ENCODE measurements around the gene ELAVL2.

Gene ELAVL2

GRCh38 chr9:23707249-23707648, 118.8 kb downstream of the ELAVL2 start:
- no peak overlapping the region for H3K4ac ChIP-seq (ENCODE audit: low read depth in 1 of 2, low read length in 2 of 2)
- H3K9ac ChIP-seq (ENCODE audit: low read length): no peak overlapping the region

DNA sequence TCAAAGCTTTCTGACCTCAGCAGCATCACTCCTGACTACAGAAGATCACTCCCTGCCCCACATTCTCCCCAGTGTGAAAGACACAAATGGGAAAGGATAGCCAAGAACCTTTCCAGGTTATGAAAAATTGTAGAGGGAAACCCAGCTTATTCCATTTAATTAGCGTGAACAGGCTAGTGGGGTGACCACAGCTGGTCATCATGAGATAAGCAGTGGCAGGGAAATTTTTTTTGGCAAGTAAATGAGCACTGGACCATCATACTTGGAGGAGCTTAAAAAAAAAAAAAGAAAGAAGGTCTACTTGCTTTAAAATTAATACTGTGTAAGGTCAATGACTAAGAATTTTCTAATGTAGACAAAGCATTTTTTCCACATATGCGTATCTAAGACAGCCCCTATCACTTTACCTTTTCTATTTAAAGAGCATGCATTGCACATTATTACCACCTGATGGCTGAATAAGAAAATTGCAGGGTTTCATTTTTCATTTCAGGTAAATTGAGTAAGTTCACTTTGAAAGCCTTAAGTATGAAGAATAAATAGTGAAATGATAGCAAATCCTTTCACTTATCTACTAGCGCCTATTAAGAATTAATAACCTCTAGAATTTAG, 123.6 kb downstream of the ELAVL2 start:
- no peak overlapping the region for H2AFZ ChIP-seq (ENCODE audit: low read depth, low read length)
- H2BK15ac ChIP-seq (ENCODE audit: low read depth, poor library complexity, severe bottlenecking): no peak overlapping the region
- H3K27me3 ChIP-seq (ENCODE audit: control insufficient read depth in 1 of 2, insufficient read depth in 1 of 2, low read length in 2 of 2): no peaks in the 10 kb centered on the region
- no peak overlapping the region for H2BK12ac ChIP-seq (ENCODE audit: low read length in 2 of 2)
- no peaks in the 10 kb centered on the region for H3K4me1 ChIP-seq (ENCODE audit: control insufficient read depth, insufficient read depth, low read depth, low read length)
- no peak overlapping the region for H3K14ac ChIP-seq (ENCODE audit: low read length in 2 of 2)
- DNase-seq: no peak
- H3K9ac ChIP-seq (ENCODE audit: low read length): no peak overlapping the region
- no peak overlapping the region for H2BK5ac ChIP-seq (ENCODE audit: low read depth, low read length, poor library complexity, severe bottlenecking)
- WGBS: 100% methylated on average over 1 of the region's 3 CpGs
- H2AK5ac ChIP-seq (ENCODE audit: low read length, severe bottlenecking): no peak overlapping the region
- H3K79me1 ChIP-seq (replicated peaks; ENCODE audit: low read length, poor library complexity, severe bottlenecking): no peaks in the 10 kb centered on the region
- H3K36me3 ChIP-seq (ENCODE audit: control insufficient read depth in 1 of 2, insufficient read depth in 2 of 2, low read depth in 1 of 2, low read length in 2 of 2): no peaks in the 10 kb centered on the region
- no peaks in the 10 kb centered on the region for H3K9me3 ChIP-seq (ENCODE audit: control insufficient read depth, low read length)
- no peak overlapping the region for H3K27ac ChIP-seq (ENCODE audit: low read length, poor library complexity, severe bottlenecking)
- H3K23ac ChIP-seq (ENCODE audit: low read length in 2 of 2): no peak overlapping the region
- H3K4me2 ChIP-seq (ENCODE audit: low read length, poor library complexity, severe bottlenecking): no peak overlapping the region
- no peak overlapping the region for H4K8ac ChIP-seq (ENCODE audit: low read length)
- H2BK120ac ChIP-seq (ENCODE audit: low read depth, low read length): no peak overlapping the region
- no peak overlapping the region for H3K4me3 ChIP-seq (ENCODE audit: insufficient read depth in 1 of 2, low read depth in 1 of 2, low read length in 2 of 2)
- no peak overlapping the region for H3K18ac ChIP-seq (ENCODE audit: low read depth in 1 of 2, low read length in 2 of 2)
- H3K4ac ChIP-seq (ENCODE audit: low read depth in 1 of 2, low read length in 2 of 2): no peak overlapping the region
- H4K91ac ChIP-seq (ENCODE audit: low read length): no peak overlapping the region

More at GRCh38 chr9:23707249-23707648, 118.8 kb downstream of the ELAVL2 start:
- Histone ChIP-seq H2BK12ac (ENCODE audit: low read length in 2 of 2) (no peak overlapping the region), H4K91ac (ENCODE audit: low read length) (no peak overlapping the region), H3K18ac (ENCODE audit: low read depth in 1 of 2, low read length in 2 of 2) (no peak overlapping the region), H3K9me3 (ENCODE audit: control insufficient read depth, low read length) (no peaks in the 10 kb centered on the region), H3K23ac (ENCODE audit: low read length in 2 of 2) (no peak overlapping the region), H3K4me1 (ENCODE audit: control insufficient read depth, insufficient read depth, low read depth, low read length) (no peaks in the 10 kb centered on the region), H3K4me2 (ENCODE audit: low read length, poor library complexity, severe bottlenecking) (no peak overlapping the region), H3K27ac (ENCODE audit: low read length, poor library complexity, severe bottlenecking) (no peak overlapping the region), H3K79me1 (replicated peaks; ENCODE audit: low read length, poor library complexity, severe bottlenecking) (no peaks in the 10 kb centered on the region), H2BK15ac (ENCODE audit: low read depth, poor library complexity, severe bottlenecking) (no peak overlapping the region), H2AK5ac (ENCODE audit: low read length, severe bottlenecking) (no peak overlapping the region), H2BK120ac (ENCODE audit: low read depth, low read length) (no peak overlapping the region), H3K4me3 (ENCODE audit: insufficient read depth in 1 of 2, low read depth in 1 of 2, low read length in 2 of 2) (no peak overlapping the region), H4K8ac (ENCODE audit: low read length) (no peak overlapping the region), H3K14ac (ENCODE audit: low read length in 2 of 2) (no peak overlapping the region), H2AFZ (ENCODE audit: low read depth, low read length) (no peak overlapping the region), H2BK5ac (ENCODE audit: low read depth, low read length, poor library complexity, severe bottlenecking) (no peak overlapping the region), H3K27me3 (ENCODE audit: control insufficient read depth in 1 of 2, insufficient read depth in 1 of 2, low read length in 2 of 2) (no peaks in the 10 kb centered on the region), H3K36me3 (ENCODE audit: control insufficient read depth in 1 of 2, insufficient read depth in 2 of 2, low read depth in 1 of 2, low read length in 2 of 2) (no peaks in the 10 kb centered on the region)
- 91% methylated on average over 2 of the region's 3 CpGs for WGBS
- no peak for DNase-seq

DNA sequence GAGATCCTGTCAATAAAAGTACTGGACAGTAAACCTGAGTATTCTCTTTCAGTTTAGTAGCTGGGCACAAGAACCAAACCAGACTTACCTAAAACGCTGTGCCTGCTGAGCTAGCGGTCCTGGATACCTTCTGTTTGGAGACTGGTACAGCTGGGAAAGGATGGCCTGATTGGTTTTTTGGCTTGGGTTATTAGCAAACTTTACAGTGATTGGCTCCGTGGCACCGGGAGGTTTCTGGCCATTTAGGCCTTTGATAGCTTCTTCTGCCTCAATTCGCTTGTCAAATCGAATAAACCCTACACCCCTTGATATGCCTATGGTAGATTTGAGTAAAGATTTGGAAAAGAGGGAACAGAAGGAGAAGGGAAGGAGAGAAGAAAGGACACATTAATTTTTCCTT, 124.7 kb downstream of the ELAVL2 start:
- Histone ChIP-seq H3K4me2 (ENCODE audit: low read length, poor library complexity, severe bottlenecking) (no peak overlapping the region), H3K23ac (ENCODE audit: low read length in 2 of 2) (no peak overlapping the region), H2BK5ac (ENCODE audit: low read depth, low read length, poor library complexity, severe bottlenecking) (no peak overlapping the region), H2BK120ac (ENCODE audit: low read depth, low read length) (no peak overlapping the region), H2BK15ac (ENCODE audit: low read depth, poor library complexity, severe bottlenecking) (no peak overlapping the region), H3K14ac (ENCODE audit: low read length in 2 of 2) (no peak overlapping the region), H3K9me3 (ENCODE audit: control insufficient read depth, low read length) (no peaks in the 10 kb centered on the region), H2AFZ (ENCODE audit: low read depth, low read length) (no peak overlapping the region), H2BK12ac (ENCODE audit: low read length in 2 of 2) (no peak overlapping the region), H3K27ac (ENCODE audit: low read length, poor library complexity, severe bottlenecking) (no peak overlapping the region), H3K4me1 (ENCODE audit: control insufficient read depth, insufficient read depth, low read depth, low read length) (no peaks in the 10 kb centered on the region), H3K18ac (ENCODE audit: low read depth in 1 of 2, low read length in 2 of 2) (no peak overlapping the region), H3K4ac (ENCODE audit: low read depth in 1 of 2, low read length in 2 of 2) (no peak overlapping the region), H3K9ac (ENCODE audit: low read length) (no peak overlapping the region), H4K8ac (ENCODE audit: low read length) (no peak overlapping the region), H4K91ac (ENCODE audit: low read length) (no peak overlapping the region), H2AK5ac (ENCODE audit: low read length, severe bottlenecking) (no peak overlapping the region), H3K27me3 (ENCODE audit: control insufficient read depth in 1 of 2, insufficient read depth in 1 of 2, low read length in 2 of 2) (no peaks in the 10 kb centered on the region), H3K4me3 (ENCODE audit: insufficient read depth in 1 of 2, low read depth in 1 of 2, low read length in 2 of 2) (no peak overlapping the region), H3K79me1 (replicated peaks; ENCODE audit: low read length, poor library complexity, severe bottlenecking) (no peaks in the 10 kb centered on the region), H3K36me3 (ENCODE audit: control insufficient read depth in 1 of 2, insufficient read depth in 2 of 2, low read depth in 1 of 2, low read length in 2 of 2) (no peaks in the 10 kb centered on the region)
- 91% methylated on average over 2 of the region's 6 CpGs for WGBS
- no peak for DNase-seq

- no peak for DNase-seq
- no peaks in the 10 kb centered on the region for H3K27me3 ChIP-seq (ENCODE audit: control insufficient read depth in 1 of 2, insufficient read depth in 1 of 2, low read length in 2 of 2)
- no peak overlapping the region for H3K9ac ChIP-seq (ENCODE audit: low read length)
- H3K4ac ChIP-seq (ENCODE audit: low read depth in 1 of 2, low read length in 2 of 2): no peak overlapping the region
- H2BK120ac ChIP-seq (ENCODE audit: low read depth, low read length): no peak overlapping the region
- H3K79me1 ChIP-seq (replicated peaks; ENCODE audit: low read length, poor library complexity, severe bottlenecking): no peaks in the 10 kb centered on the region
- H4K8ac ChIP-seq (ENCODE audit: low read length): no peak overlapping the region
- no peak overlapping the region for H3K18ac ChIP-seq (ENCODE audit: low read depth in 1 of 2, low read length in 2 of 2)
- no peaks in the 10 kb centered on the region for H3K4me1 ChIP-seq (ENCODE audit: control insufficient read depth, insufficient read depth, low read depth, low read length)
- H4K91ac ChIP-seq (ENCODE audit: low read length): no peak overlapping the region
- H3K4me3 ChIP-seq (ENCODE audit: insufficient read depth in 1 of 2, low read depth in 1 of 2, low read length in 2 of 2): no peak overlapping the region
- no peaks in the 10 kb centered on the region for H3K9me3 ChIP-seq (ENCODE audit: control insufficient read depth, low read length)
- no peak overlapping the region for H3K14ac ChIP-seq (ENCODE audit: low read length in 2 of 2)
- no peak overlapping the region for H3K27ac ChIP-seq (ENCODE audit: low read length, poor library complexity, severe bottlenecking)
- no peak overlapping the region for H2BK15ac ChIP-seq (ENCODE audit: low read depth, poor library complexity, severe bottlenecking)
- H2BK5ac ChIP-seq (ENCODE audit: low read depth, low read length, poor library complexity, severe bottlenecking): no peak overlapping the region
- no peak overlapping the region for H3K4me2 ChIP-seq (ENCODE audit: low read length, poor library complexity, severe bottlenecking)
- no peak overlapping the region for H2BK12ac ChIP-seq (ENCODE audit: low read length in 2 of 2)
- no peak overlapping the region for H3K23ac ChIP-seq (ENCODE audit: low read length in 2 of 2)
- H2AFZ ChIP-seq (ENCODE audit: low read depth, low read length): no peak overlapping the region
- 88% methylated on average over 1 of the region's 2 CpGs for WGBS
- no peak overlapping the region for H2AK5ac ChIP-seq (ENCODE audit: low read length, severe bottlenecking)
- H3K36me3 ChIP-seq (ENCODE audit: control insufficient read depth in 1 of 2, insufficient read depth in 2 of 2, low read depth in 1 of 2, low read length in 2 of 2): no peaks in the 10 kb centered on the region
Measured at GRCh38 chr9:23700359-23700758, 125.7 kb downstream of the ELAVL2 start.
